Activated T-cell treated with anti-CD3 and anti-CD28 coated beads, Interleukin-2, amount 50 U/mL, for 48 hours (primary cell): Measurements from ENCODE around the gene GMEB2.
"Not testable (repeated sequence)": the region's sequence is repeated elsewhere in the genome, so short reads cannot be mapped to it uniquely, and the experiment has no call there.

ENCODE experiments used
- DNase-seq, 2 experiments: peaks; one replicate each; pipeline ENCODE4 v3.0.0-alpha.2; 2020

Gene GMEB2

DNA sequence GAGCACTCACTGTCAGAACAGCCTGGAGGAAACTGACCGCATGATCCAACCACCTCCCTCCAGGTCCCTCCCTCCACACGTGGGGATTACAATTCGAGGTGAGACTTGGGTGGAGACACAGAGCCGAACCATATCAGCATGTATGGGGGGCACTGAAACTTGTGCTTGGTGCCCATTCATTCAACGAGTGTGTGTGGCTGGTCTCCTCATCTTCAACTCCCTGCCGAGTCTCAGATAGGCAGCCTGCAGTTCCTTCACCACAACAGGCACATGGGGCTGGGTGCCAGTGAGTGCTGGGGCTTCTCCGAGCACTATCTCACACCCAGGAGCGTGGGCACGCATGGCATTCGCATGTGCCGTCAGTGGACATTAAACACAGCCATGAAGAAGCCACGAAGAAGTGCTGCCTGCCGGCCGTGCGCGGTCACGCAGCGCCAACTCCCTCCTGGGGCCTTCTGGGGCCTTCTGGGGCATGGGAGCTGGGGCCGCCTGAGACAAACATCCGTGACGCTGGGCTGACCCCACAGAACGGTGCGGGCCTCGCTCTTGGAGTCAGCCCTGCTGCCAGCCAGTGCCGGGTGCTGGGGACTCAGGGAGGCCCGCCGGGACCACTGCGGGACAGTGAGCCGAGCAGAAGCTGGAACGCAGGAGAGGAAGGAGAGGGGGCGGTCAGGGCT lies 30.5 kb upstream of the GMEB2 start:
- no peak for DNase-seq

DNA sequence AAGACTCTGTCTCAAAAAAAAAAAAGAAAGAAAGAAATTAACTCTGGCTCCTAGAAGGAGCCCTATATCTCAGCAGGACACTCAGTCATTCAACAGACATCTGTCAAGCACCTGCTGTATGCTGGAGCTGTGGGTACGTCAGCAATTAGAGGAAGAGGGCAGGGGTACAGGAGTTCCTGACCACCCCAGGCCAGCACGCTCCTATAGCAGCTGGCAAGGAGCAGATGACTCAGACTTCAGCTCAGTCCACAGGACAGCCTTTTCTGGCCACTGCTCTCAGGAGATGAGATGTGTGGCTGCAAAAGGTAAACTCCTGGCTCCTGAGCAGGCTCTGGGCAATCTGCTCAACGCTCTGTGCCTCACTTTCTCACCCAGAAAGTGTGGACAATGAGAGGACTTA lies 29.6 kb upstream of the GMEB2 start:
- no peak for DNase-seq

DNA sequence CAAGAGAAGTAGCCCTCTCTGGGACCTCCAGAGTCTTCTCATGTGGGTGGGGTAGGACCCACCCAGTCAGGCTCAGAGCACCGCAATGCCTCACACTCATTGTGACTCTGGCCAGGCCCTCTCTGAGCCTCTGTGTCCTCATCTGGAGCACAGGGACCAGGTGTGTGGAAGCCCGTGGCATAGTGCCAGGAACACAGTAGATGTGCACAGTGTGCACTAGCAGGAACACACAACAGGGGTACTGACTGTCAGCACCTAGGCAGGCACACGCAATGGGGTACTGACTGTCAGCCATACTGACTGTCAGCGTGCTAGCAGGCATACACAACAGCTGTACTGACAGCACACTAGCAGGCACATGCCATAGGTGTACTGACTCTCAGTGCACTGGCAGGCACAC lies 28.3 kb upstream of the GMEB2 start:
- DNase-seq = no peak

DNA sequence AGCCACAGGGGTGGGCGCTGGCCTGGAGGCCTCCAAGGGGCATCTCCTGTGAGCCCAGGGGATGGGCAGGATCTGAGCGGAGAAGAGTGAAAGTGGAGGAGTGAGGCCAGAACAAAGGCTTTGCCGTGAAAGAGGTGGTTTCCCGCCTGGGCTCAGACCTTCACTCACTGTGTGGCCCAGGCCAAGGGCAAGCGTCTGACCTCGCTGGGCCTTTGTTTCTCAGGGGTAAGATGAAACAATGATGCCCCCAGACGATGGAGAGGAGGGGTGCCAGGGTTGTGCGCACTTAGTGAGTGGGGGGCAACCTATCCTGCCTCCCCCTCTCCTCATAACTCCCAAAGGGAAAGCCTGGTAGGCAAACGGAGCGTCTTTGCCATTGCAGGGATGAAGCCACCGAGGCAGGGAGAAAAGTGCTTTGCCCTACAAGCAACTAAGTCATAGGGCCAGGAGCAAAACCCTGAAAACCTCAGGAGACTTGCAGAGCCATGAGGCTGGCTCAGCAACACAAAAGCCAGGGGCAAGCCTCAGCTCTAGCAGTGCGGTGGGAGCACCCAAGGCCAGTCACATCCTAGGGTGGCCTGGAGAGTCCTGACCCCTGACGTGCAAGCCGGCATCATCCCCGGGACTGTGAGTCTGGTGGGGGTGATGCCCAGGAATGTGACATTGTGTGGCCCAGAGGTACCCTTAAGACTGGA lies 27.2 kb upstream of the GMEB2 start:
- no peak for DNase-seq

DNA sequence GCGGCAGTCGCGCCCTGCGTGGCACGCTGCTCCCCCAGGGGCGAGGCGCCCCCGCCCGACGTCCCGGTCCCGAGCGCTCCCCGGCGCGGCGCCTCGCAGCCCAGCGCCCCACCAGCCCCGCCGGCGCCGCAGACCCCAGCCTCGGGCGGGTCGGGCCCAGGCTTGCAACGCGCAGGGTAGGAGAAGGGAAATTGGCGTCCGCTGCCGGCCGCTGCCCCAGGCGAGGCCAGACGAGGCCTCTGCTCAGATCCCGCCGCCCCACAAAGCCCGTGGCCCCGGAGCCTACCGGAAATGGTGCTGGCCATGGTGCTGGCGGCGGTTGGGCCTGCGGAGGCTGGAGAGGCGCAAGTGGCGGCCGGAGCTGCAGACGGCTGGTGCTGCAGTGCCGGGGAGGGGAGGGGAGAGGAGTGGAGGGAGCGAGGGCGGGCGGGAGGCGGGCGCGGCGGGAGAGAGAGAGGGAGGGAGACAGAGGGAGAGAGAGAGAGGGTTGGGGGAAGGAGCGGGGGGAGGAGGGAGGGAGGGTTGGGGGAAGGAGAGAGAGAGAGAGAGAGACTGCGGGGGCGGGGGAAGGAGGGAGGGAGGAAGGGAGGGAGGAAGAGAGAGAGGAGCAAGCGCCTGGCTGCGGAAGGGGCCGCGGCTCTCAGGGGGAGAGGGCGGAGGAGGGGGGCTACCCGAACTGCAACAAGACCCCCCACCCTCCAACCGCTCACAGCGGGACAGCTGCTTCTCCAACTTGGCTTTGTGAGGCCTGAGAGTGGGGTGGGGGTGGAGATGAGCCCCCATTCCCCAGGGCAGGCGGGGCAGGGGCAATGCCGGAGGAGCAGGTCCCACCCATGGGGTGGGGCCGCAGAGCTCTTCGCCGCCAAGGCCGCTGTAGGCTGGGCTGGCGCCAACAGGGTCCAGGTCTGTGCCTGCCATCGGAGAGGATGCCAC lies 26.4 kb upstream of the GMEB2 start, which contains the start of gene STMN3:
Gene STMN3, minus strand, starts transcription at position 384 of the 933 bp plus-strand sequence. Its CDS starts 79 bp downstream, at position 305.
- DNase-seq = peak; percentile 77 to 82

DNA sequence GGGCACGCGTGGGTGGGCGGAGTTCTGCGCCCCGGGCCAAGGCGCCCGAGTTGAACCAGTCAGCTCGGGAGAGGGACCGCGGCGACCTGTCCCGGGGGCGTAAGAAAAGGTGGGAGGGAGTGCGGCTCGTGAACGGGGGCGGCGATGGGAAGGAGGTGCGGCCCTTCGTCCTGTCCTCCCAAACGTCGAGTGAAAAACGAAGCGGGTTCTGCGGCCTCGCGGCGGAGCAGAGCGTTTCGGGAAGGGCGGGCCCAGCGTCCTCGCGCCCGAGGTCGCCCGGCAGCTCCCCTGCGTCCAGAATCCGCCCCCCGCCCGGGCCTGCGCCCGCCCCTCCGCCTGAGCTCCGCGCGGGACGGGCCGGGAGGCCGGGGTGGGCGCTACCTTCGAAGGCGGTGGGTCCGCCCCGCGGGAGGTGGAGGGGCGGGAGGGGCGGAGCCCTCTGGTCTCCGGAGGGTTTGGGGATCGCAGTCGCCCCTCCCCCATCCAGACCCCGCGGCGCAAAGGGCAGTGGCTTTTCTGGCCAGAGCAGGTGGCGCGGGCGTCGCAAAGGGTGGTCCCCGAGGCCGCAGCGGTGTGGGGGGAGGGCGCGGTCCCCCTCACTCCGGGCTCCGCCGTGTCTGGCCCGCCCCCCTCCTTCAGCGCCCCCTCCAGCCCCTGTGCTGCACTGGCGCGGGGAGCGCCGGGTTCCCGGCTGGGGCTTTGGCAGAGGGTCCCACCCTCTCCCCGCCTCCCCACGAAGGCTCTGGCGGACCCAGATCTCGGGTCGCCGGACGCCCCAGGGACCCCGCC lies 25.5 kb upstream of the GMEB2 start:
- DNase-seq = peak; percentile 42 to 56

DNA sequence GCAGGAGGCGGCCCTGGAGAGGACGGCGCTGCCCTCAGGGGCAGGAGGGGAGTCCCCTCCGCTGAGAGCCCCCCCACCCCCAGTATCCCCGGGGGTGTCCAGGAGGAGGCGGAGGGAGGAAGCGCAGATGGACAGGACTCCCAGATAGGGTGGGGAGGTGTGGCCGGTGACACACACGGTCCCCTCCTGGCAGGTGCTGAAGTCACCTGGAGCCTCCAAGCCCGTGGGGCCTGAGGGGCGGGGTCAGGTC lies 25.0 kb upstream of the GMEB2 start:
- DNase-seq = no peak

DNA sequence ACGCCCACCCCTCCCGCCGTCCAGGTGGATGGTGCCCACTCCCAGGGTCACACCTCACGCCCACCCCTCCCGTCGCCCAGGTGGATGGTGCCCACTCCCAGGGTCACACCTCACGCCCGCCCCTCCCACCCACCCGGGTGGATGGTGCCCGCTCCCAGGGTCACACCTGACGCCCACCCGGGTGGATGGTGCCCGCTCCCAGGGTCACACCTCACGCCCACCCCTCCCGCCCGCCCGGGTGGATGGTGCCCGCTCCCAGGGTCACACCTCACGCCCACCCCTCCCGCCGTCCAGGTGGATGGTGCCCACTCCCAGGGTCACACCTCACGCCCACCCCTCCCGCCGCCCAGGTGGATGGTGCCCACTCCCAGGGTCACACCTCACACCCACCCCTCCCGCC lies 23.6 kb upstream of the GMEB2 start:
- not testable (repeated sequence) for DNase-seq

DNA sequence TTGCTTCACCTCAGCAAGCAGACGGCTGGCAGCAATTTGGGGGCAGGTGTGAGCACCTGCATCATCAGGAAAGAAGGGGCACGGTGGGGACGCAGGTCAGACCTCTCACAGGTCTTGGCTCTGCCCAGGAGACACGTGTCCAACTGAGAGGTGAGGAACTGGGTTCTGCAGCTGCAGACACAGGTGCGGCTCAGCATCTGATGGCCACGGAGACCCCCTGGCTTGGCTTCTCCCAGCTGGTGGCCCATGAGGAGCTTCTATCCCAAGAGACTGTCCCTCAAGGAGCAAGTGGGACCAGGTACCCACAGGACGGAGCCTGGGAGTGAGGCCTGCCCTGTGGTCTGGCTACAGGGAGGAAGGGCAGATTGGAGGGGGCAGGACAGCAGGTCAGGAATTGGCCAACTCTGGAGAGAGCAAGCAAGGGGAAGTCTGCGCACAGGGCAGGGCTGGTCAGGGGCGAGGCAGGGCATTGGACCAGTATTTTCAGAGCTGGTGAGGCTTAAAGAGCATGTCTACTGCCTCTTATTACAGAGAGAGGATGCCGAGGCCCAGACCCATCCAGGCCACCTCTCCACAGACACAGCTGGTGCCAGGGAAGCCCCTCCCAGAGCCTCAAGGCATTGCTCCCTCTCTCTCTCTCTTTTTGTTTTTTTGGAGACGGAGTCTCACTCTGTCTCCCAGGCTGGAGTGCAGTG lies 22.1 kb upstream of the GMEB2 start:
- no peak for DNase-seq

DNA sequence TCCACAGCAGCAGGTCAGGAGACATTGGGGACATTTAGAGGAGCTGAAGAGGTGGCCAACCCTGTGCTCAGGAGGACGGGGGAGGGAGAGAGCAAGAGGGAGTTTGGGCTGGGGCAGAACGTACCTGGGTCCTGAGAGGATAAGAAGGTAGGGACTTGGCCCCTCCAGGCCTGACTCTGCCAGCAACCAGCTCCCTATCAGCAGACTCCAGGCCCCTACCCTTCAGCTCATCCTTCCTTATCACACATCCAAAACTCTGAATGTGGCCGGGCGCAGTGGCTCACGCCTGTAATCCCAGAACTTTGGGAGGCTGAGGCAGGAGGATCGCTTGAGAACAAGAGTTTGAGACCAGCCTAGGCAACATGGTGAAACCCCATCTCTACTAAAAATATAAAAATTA lies 21.3 kb upstream of the GMEB2 start:
- DNase-seq = no peak

DNA sequence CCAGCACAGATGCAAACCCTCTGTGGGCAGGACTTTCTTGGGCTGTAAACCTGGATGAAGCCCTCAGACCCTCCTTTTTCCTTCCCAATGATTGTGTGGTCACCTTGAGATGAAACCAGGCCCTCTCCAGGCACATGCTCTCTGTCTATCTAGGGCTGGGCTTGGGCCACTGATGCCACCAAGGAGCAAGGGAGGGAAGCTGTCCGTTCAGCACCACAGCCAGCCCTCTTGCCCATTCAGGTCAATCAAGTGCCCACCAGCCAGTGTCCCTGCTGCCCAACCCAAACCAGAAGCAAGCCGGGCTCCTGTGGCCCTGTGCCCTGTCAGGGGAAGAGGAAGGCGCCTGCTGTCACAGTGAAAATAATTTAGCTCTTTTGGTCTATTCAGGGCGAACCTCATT lies 18.3 kb upstream of the GMEB2 start:
- DNase-seq = no peak

DNA sequence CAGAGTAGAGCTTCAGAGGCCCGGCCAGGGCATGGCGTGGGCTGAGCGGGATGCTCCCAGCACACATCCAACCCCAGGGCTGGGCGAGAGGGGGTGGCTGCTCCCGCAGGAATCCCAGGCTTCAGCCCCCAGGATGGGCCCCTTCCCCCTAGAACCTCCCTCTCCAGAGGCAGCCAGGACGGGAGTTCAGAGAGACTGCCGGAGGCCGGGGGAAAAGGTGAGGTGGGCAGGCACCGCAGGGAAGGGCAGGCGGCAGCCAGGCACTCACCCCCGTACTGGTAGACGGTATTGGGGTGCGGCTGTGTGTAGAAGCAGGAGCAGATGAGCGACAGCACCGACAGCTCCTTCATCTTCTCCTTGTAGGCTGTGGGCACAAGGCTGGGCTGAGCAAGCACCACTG lies 17.0 kb upstream of the GMEB2 start:
- no peak for DNase-seq

DNA sequence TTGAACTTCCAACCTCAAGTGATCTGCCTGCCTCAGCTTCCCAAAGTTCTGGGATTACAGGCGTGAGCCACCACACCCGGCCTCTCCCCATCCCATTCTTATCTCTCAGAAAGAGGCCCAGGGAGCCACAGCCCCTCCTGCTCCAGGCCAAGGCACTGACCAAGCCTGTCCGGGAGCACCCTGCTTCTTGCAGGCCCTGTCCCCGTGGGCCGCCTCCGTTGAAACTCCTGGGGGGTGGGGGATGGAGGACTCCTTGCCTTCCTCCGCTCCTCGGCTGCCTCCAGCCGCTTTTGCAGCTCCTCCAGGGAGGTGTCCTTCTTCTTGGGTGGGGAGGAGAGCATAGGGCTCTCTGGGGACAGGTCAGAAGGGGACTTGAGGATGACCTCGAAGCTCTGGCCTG lies 16.6 kb upstream of the GMEB2 start:
- DNase-seq = no peak

DNA sequence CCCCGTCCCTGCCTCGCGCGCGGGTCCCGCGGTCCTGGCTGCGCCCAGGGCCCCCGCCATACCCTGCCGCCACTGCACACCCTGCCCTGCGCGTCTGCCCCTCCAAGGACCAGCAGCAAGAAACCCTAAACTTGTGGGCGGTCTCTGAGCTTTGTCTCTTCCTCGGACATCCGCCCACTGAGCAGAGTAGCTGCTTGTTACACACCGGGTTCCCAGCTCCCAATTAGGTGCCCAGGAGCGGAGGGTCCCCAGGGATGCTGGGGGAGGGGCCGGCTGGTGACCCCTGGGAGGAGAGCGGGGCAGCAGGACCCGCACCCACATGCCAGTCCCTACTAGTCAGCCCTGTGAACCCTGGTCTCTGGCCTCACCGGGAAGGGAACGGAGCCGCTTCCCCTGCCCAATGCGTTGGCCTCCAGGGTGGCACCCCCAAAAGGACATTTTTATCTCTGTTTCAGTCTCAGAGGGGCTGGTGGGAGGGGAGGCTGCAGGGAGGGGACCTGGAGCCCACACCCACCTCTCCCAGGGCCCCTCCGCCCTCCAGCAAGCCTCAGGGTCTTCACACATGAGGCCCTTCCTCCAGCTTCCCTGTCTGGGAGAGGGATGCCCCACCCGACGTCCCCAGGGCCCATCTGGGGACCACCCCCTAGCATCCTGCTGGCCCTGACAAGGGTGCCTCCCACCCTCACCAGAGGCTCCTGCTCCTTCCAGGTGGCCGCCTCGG lies 15.8 kb upstream of the GMEB2 start:
- DNase-seq = no peak

DNA sequence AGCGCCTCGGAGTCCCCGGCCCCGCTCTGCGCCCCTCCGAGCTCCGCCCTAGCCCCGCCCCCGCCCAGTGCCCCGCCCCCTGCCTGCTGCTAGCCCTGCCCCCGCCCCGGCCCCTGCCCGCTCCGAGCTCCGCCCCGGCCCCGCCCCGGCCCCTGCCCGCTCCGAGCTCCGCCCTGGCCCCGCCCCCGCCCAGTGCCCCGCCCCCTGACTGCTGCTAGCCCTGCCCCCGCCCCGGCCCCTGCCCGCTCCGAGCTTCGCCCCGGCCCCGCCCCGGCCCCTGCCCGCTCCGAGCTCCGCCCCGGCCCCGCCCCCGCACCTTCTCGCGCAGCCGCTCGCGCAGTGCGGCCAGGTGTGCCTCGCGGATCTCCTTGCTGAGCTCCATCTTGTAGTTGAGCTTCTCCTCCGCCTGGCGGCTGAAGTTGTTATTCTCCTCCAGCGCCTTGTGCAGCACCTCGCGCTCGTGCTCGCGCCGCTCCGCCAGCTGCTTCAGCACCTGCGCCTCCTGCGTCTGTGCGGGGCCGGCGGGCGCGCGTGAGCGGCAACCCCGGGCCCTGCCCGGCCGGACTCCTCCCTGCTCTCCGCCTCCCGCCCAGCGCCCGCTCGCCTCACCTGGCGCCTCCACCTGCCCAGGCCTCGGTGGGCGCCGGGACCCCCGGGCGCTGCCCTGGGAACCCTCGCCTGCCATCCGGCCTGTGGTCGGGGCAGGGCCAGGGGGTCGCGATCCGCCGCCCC lies 15.1 kb upstream of the GMEB2 start:
- DNase-seq = peak; percentile 95 to 97

DNA sequence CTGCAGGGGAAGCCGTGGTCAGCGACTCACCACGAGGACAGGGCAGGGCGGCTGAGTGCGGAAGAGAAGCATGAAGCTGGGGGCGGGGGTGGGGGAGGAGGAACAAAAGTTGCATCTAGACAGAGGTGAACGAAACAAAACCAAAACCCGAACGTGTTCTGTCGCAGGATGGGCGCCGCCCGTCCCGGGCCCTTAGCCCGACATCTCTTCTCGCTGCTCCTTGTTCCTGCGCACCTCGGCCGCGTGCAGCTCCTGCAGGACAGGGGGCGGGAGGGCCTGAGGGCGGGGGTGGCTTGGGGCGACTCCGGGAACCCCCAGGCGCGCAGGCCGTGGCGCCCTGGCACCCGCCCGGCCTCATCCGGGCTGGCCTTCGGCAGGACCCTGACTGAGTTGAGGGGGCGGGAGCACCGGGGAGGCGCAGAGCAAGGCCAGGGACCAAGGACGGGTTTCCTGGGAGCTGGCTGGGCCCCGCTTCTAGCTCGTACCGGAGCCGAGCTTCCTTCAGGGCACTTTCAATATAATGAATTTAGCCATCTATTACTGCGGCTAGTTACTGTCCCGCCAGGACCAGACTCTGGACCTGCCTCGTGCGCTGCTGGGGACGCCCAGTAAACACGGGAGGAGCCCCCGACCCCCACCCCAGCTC lies 14.4 kb upstream of the GMEB2 start:
- peak in 1 of 2 experiments; percentile 69 for DNase-seq

DNA sequence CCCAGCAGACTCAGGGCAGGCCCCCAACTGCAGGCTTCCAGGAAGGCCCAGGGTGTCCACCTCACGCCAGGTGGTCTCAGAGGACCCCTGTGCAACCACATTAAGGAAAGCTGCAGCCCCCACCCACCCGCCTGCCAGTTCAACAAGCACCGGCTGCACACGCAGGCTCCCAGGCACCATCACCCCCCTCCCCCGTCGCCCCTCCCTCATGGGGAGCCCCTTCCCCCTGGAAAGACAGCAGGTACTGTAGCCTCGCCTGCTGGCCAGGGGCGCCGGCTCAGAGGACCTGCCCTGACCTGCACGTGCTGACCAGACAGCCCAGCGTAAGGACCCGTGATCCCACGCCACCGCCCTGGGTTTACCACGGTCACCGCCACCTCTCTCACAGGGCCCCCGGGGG lies 13.8 kb upstream of the GMEB2 start:
- peak; percentile 45 to 50 for DNase-seq

DNA sequence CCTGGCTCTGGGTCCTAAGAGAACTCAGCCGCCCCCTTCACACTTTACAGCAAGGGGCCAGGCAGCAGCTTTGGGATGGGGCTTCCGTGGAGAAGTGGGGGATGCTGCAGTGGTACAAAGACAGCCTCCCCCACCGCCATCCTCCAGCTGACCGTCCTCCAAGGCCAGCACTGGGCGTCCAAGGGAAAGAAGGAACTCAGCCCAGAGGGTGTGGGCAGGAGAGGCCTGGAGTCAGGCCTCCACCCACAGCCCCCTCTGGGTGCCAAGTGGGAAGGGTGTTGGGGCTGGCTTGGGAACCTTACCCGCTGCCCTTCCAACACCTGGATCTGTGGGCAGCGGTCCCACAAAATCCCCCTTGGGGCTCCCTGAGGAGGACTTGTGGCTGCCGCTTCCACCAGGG lies 13.2 kb upstream of the GMEB2 start:
- peak in 1 of 2 experiments; percentile 38 for DNase-seq

DNA sequence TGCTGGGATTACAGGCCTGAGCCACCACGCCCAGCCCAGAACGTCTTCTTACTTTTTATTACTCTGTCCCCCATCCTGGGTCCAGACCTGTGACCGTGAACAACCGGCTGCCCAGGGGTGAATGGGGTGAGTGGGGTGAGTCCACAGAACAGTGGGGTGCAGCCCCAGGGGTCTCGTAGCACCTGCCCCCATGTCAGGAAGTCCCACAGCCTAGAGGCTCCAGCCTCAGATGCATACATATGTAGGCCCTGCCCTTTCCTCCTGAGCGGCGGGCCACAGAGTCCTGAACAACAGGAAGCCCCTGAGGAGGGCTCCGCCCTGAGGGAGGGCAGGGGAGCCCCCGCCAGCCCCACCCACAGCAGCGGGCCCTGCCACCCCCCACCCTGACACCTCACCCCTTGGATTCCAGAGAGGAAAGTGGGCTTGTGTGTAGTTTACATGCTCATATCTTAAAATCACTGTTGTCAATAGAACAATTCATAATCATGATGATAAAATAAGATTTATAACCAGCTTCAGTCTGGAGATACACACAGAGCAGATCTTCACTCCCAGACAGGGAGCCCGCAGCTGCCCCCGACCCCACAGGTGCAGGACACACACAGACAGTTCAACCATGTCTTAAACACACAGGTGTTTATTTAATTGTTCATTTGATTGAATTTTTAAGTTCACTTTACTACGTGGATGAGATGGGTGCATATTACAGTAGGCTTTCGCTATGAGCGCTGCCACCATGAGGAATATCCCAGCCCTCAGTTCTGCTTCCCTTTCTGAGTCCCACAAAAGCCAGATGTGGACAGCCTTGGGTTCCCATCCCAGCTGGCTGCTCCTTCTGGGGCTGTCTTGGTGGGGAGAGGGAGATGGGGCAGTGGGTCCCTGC lies 12.4 kb upstream of the GMEB2 start:
- DNase-seq = peak; percentile 76 to 79
